Smooth muscle cell of the brain vasculature (primary cell): ENCODE results near the gene AP2M1.

Experiments used
- DNase-seq: peaks from one replicate; pipeline ENCODE4 v3.0.0-alpha.2; 2012; ENCODE audit warnings: low read depth, low spot score

AP2M1 gene

GRCh38 chr3:184228376-184229137, 53.9 kb downstream of the AP2M1 start:
- no peak for DNase-seq

GRCh38 chr3:184229394-184230080, 54.9 kb downstream of the AP2M1 start, which contains the start of gene VWA5B2:
TSS of gene VWA5B2 (plus strand) at chr3:184229585. CDS start at chr3:184230529, 944 bp downstream.
- no peak for DNase-seq

GRCh38 chr3:184230081-184230602, 55.5 kb downstream of the AP2M1 start:
- no peak for DNase-seq

- DNase-seq: no peak
Observed at GRCh38 chr3:184230603-184231528, 56.2 kb downstream of the AP2M1 start.

GRCh38 chr3:184231671-184232070, 57.0 kb downstream of the AP2M1 start:
- no peak for DNase-seq

GRCh38 chr3:184233127-184233843, 58.6 kb downstream of the AP2M1 start:
- DNase-seq: no peak
